GM12878 (cell line): ENCODE data around the gene SOX12. TPM values are rescaled to one million over a fixed set of nuclear protein-coding genes. Genes with fewer than 3 reads are reported as not detected.
A peak's percentile ranks its signal among the peaks of the same experiment; 100 is the strongest.

Experiments used
- BHLHE40 ChIP-seq, 2 experiments: fragments of 450-650 bp in 1 of 2; IDR thresholded peaks; 2 replicates each; pipeline ENCODE4 v1.6.1; 2011 to 2017; ENCODE audit warnings: low read depth in 2 of 2, borderline replicate concordance in 1 of 2, improper control_type of control experiment in 1 of 2, low read length in 1 of 2, mild to moderate bottlenecking in 1 of 2
- CUX1 ChIP-seq: IDR thresholded peaks from 2 replicates; pipeline ENCODE4 v1.6.1; 2012; ENCODE audit warnings: improper control_type of control experiment, low read depth, low read length; ENCODE audit not compliant: insufficient replicate concordance
- DPF2 ChIP-seq: fragments of 450-650 bp; IDR thresholded peaks from 2 replicates; pipeline ENCODE4 v1.6.1; 2017; ENCODE audit warnings: mild to moderate bottlenecking
- EED ChIP-seq: sonication (generic); IDR thresholded peaks from 2 replicates; pipeline ENCODE4 v1.6.1; 2016; ENCODE audit warnings: antibody characterized with exemption, low read depth
- HSF1 ChIP-seq: fragments of 150-350 bp; IDR thresholded peaks from 2 replicates; pipeline ENCODE4 v1.6.1; 2014; ENCODE audit warnings: mild to moderate bottlenecking, low read depth, low read length
- NKRF ChIP-seq: fragments of 450-650 bp; conservative IDR thresholded peaks from 2 replicates; pipeline ENCODE4 v1.6.1; 2017; ENCODE audit warnings: mild to moderate bottlenecking, moderate library complexity
- REST ChIP-seq: IDR thresholded peaks from 2 replicates; pipeline ENCODE4 v1.6.1; 2012; ENCODE audit warnings: mild to moderate bottlenecking, low read depth, low read length
- TARDBP ChIP-seq: IDR thresholded peaks from 2 replicates; pipeline ENCODE4 v1.6.1; 2016; ENCODE audit warnings: borderline replicate concordance
- ZNF24 ChIP-seq: fragments of 450-650 bp; IDR thresholded peaks from 2 replicates; pipeline ENCODE4 v1.6.1; 2017; ENCODE audit warnings: antibody characterized with exemption, mild to moderate bottlenecking
- ZNF687 ChIP-seq: fragments of 450-650 bp; IDR thresholded peaks from 2 replicates; pipeline ENCODE4 v1.6.1; 2017; ENCODE audit warnings: mild to moderate bottlenecking, moderate library complexity
- polyA plus RNA-seq, 11 experiments: library from polyadenylated mRNA; depleted of rRNA in 4 of 11; unstranded in 6 of 11; stranded (reverse) in 5 of 11; fragments of >200 nt; fragmentation: Nextera tagmentation in 4 of 11; fragmentation: Illumina TruSeq in 1 of 11; extraction: Ambion mirVana in 4 of 11; extraction: Trizol in 1 of 11; gene quantifications; 1 replicate in 1 of 11; 2 replicates in 10 of 11; pipeline versions ENCODE4 v1.2.1 to v1.2.3, GENCODE V29; 2011 to 2016; ENCODE audit warnings: inconsistent platforms in 2 of 11, missing spikeins in 2 of 11, low read depth in 1 of 11
- total RNA-seq, 4 experiments: library from RNA; depleted of rRNA in 3 of 4; stranded (reverse); fragments of >200 nt in 3 of 4; fragmentation: Illumina TruSeq in 1 of 4; extraction: Trizol in 1 of 4; gene quantifications; 2 replicates each; pipeline versions ENCODE4 v1.2.1 to v1.2.3, GENCODE V29; 2013 to 2021

SOX12 gene
- total and polyA plus RNA-seq, 10 of the 15 experiments (the other 5 are each of a cell fraction or from before 2014, with no cell fraction given), result 0.50 to 17.9 (median 1.4) TPM

GRCh38 chr20:325889-326644 is 715 bp downstream of the SOX12 start (continued):
- TF ChIP-seq ZNF687, result 0 out of 2 replicates have a peak, but pooled peaks have one; percentile 10
- peak; percentile 11; the same call in 1 of the 2 replicates for TF ChIP-seq ZNF24
- peak; percentile 44; the same call in 1 of the 2 replicates for TF ChIP-seq NKRF
- no peak for TF ChIP-seq TARDBP
- no peak for TF ChIP-seq EED
- no peak for TF ChIP-seq HSF1
- TF ChIP-seq DPF2, result peak; percentile 40; the same call in 1 of the 2 replicates
- TF ChIP-seq REST, result no peak
- peak in 1 of 2 experiments; percentile 27; a peak in 1 of 4 replicates for TF ChIP-seq BHLHE40 (IDR thresholded peaks at IDR 0.05; ENCODE audit: borderline replicate concordance in 1 of 2, low read depth in 2 of 2, low read length in 1 of 2)
- TF ChIP-seq CUX1, result no peak
